Upper lobe of left lung (tissue), 6 donors: Measurements from ENCODE around the gene CCDC7. TPM values are rescaled to one million over a fixed set of nuclear protein-coding genes. Genes with fewer than 3 reads are reported as not detected.
A peak's percentile ranks its signal among the peaks of the same experiment; 100 is the strongest.

Experiments used
- ATAC-seq, 2 donors: fragments of 200-7000 bp; cut with Tn5 transposase; one replicate each; pipeline ENCODE4 v1.9.1; 2022; ENCODE audit warnings: mild to moderate bottlenecking in 2 of 2, moderate library complexity in 2 of 2; ENCODE audit not compliant: low FRiP score in 2 of 2
- DNase-seq, 2 donors: peaks; one replicate each; pipeline ENCODE4 v3.0.0-alpha.2; 2019 to 2020
- H3K27ac ChIP-seq, 4 donors: fragments of 200-600 bp; sonication (generic); one replicate each; pipeline ENCODE4 v1.5.1; 2016 to 2019
- H3K27me3 ChIP-seq, 4 donors: fragments of 200-600 bp; sonication (generic); one replicate each; pipeline ENCODE4 v1.5.1; 2017 to 2019
- H3K36me3 ChIP-seq, 4 donors: fragments of 200-600 bp; sonication (generic); one replicate each; pipeline ENCODE4 v1.5.1; 2016 to 2019
- H3K4me1 ChIP-seq, 4 donors: fragments of 200-600 bp; sonication (generic); one replicate each; pipeline ENCODE4 v1.5.1; 2018 to 2019
- H3K4me3 ChIP-seq, 4 donors: fragments of 200-600 bp; sonication (generic); one replicate each; pipeline ENCODE4 v1.5.1; 2017 to 2019; ENCODE audit warnings: mild to moderate bottlenecking in 2 of 4, moderate library complexity in 1 of 4
- H3K9me3 ChIP-seq, 4 donors: fragments of 200-600 bp; sonication (generic); one replicate each; pipeline ENCODE4 v1.5.1; 2018 to 2019
- CTCF ChIP-seq, 6 experiments: fragments of 450-650 bp in 4 of 6; fragments of 200-600 bp in 2 of 6; sonication (generic) in 2 of 6; IDR thresholded peaks; one replicate each; pipeline ENCODE4 v1.5.1; 2016 to 2019; ENCODE audit warnings: antibody characterized with exemption in 6 of 6
- EP300 ChIP-seq, 4 donors: sonication (generic); formaldehyde crosslinking; IDR thresholded peaks; one replicate each; pipeline ENCODE4 v1.5.1; 2017; ENCODE audit warnings: antibody characterized with exemption in 4 of 4, control low read depth in 2 of 4
- POLR2A ChIP-seq, 4 donors: fragments of 450-650 bp; IDR thresholded peaks; one replicate each; pipeline ENCODE4 v1.5.1; 2016 to 2017; ENCODE audit warnings: antibody characterized with exemption in 4 of 4, mild to moderate bottlenecking in 2 of 4
- POLR2AphosphoS5 ChIP-seq, 2 donors: sonication (generic); formaldehyde crosslinking; IDR thresholded peaks; one replicate each; pipeline ENCODE4 v1.5.1; 2017; ENCODE audit warnings: antibody characterized with exemption in 2 of 2
- WGBS, 2 donors: methylation state at CpG; one replicate each; pipeline ENCODE4 v1.1.5; 2017 to 2018; 5-methylcytosine and 5-hydroxymethylcytosine counted together
- total RNA-seq, 6 donors: library from RNA; depleted of rRNA in 4 of 6; stranded (reverse); fragments of >200 nt in 4 of 6; gene quantifications; one replicate each; pipeline versions ENCODE4 v1.1.0 to v1.2.1, GENCODE V29; 2016 to 2021
- donor health status: DM: no; HTN: no; CAD: no; lungs with moderate emphysema.
- donor health status: DM: no; HTN: yes; CAD: no; lungs with severe emphysema.

CCDC7 gene
- total RNA-seq, 6 donors from 2014 or later = 6.4 to 39.8 (median 18.0) TPM

GRCh38 chr10:32413513-32413912 lies 32.4 kb upstream of the CCDC7 start:
- no peak overlapping the region for H3K4me3 ChIP-seq
- H3K27ac ChIP-seq = no peak overlapping the region
- DNase-seq (no peak), ATAC-seq (peak in 1 of 2 donors; percentile 60)
- H3K4me1 ChIP-seq = peaks cover 0 to 10% (median 0%) of the 10 kb centered on the region in 4 donors
- WGBS, 2 donors = 81 to 90% methylated on average over 2 of the region's 2 CpGs
- no peaks in the 10 kb centered on the region for H3K9me3 ChIP-seq
- no peaks in the 10 kb centered on the region for H3K27me3 ChIP-seq
- H3K36me3 ChIP-seq = no peaks in the 10 kb centered on the region
- TF ChIP-seq EP300 (IDR thresholded peaks at IDR 0.05) = no peak
- TF ChIP-seq CTCF (IDR thresholded peaks at IDR 0.05) = no peak
- no peak for TF ChIP-seq POLR2AphosphoS5 (IDR thresholded peaks at IDR 0.05)
- no peak for TF ChIP-seq POLR2A (IDR thresholded peaks at IDR 0.05)

GRCh38 chr10:32415361-32415760 lies 30.6 kb upstream of the CCDC7 start:
- no peaks in the 10 kb centered on the region for H3K9me3 ChIP-seq
- H3K4me3 ChIP-seq = no peak overlapping the region
- ATAC-seq = no peak
- 86 to 91% methylated on average over 2 of the region's 2 CpGs for WGBS, 2 donors
- H3K27ac ChIP-seq = no peak overlapping the region
- no peaks in the 10 kb centered on the region for H3K27me3 ChIP-seq
- TF ChIP-seq POLR2AphosphoS5 (IDR thresholded peaks at IDR 0.05) = no peak
- no peak for TF ChIP-seq CTCF (IDR thresholded peaks at IDR 0.05)
- TF ChIP-seq POLR2A (IDR thresholded peaks at IDR 0.05) = no peak
- TF ChIP-seq EP300 (IDR thresholded peaks at IDR 0.05) = no peak
- H3K36me3 ChIP-seq = no peaks in the 10 kb centered on the region
- no peak for DNase-seq
- peaks cover 0 to 10% (median 0%) of the 10 kb centered on the region in 4 donors for H3K4me1 ChIP-seq

GRCh38 chr10:32417911-32418547 lies 27.9 kb upstream of the CCDC7 start:
- DNase-seq (no peak), ATAC-seq (peak in 1 of 2 donors; percentile 52)
- WGBS, 2 donors = 41 to 68% methylated on average over 2 of the region's 2 CpGs
- TF ChIP-seq CTCF (IDR thresholded peaks at IDR 0.05) (no peak), EP300 (IDR thresholded peaks at IDR 0.05) (no peak), POLR2A (IDR thresholded peaks at IDR 0.05) (no peak), POLR2AphosphoS5 (IDR thresholded peaks at IDR 0.05) (no peak)
- H3K36me3 ChIP-seq = no peaks in the 10 kb centered on the region
- no peaks in the 10 kb centered on the region for H3K27me3 ChIP-seq
- H3K4me1 ChIP-seq = peaks cover 0 to 8% (median 0%) of the 10 kb centered on the region in 4 donors
- no peak overlapping the region for H3K4me3 ChIP-seq
- peaks cover 0 to 6% (median 0%) of the 10 kb centered on the region in 4 donors for H3K9me3 ChIP-seq
- no peak overlapping the region for H3K27ac ChIP-seq

GRCh38 chr10:32418572-32418971 lies 27.4 kb upstream of the CCDC7 start:
- no peak for DNase-seq
- H3K36me3 ChIP-seq = no peaks in the 10 kb centered on the region
- no peak overlapping the region for H3K27ac ChIP-seq
- WGBS, 2 donors = 75 to 94% methylated on average over 3 of the region's 3 CpGs
- ATAC-seq = no peak
- H3K4me3 ChIP-seq = no peak overlapping the region
- TF ChIP-seq POLR2AphosphoS5 (IDR thresholded peaks at IDR 0.05) (no peak), EP300 (IDR thresholded peaks at IDR 0.05) (no peak), CTCF (IDR thresholded peaks at IDR 0.05) (no peak), POLR2A (IDR thresholded peaks at IDR 0.05) (no peak)
- H3K9me3 ChIP-seq = peaks cover 0 to 7% (median 0%) of the 10 kb centered on the region in 4 donors
- peaks cover 0 to 8% (median 0%) of the 10 kb centered on the region in 4 donors for H3K4me1 ChIP-seq
- no peaks in the 10 kb centered on the region for H3K27me3 ChIP-seq

- H3K4me3 ChIP-seq = no peak overlapping the region
- no peak for TF ChIP-seq POLR2A (IDR thresholded peaks at IDR 0.05)
- TF ChIP-seq POLR2AphosphoS5 (IDR thresholded peaks at IDR 0.05) = no peak
- no peak for TF ChIP-seq EP300 (IDR thresholded peaks at IDR 0.05)
- no peak for TF ChIP-seq CTCF (IDR thresholded peaks at IDR 0.05)
- no peaks in the 10 kb centered on the region for H3K36me3 ChIP-seq
- WGBS, 2 donors = 72 to 76% methylated on average over 1 of the region's 1 CpG
- H3K27ac ChIP-seq = no peak overlapping the region
- H3K9me3 ChIP-seq = peaks cover 0 to 7% (median 0%) of the 10 kb centered on the region in 4 donors
- no peaks in the 10 kb centered on the region for H3K27me3 ChIP-seq
- peaks cover 0 to 8% (median 0%) of the 10 kb centered on the region in 4 donors for H3K4me1 ChIP-seq
- ATAC-seq (no peak), DNase-seq (no peak)
Observed at GRCh38 chr10:32419615-32420014, 26.3 kb upstream of the CCDC7 start.
